Suprapubic skin (tissue), 3 donors: ENCODE results near the gene TMEM94.

Experiments used
- POLR2AphosphoS5 ChIP-seq, 3 donors: sonication (generic); formaldehyde crosslinking; IDR thresholded peaks; one replicate each; pipeline ENCODE4 v1.6.1; 2017; ENCODE audit warnings: antibody characterized with exemption in 3 of 3
- TF ChIP-seq, protein P1 (sequence below), 2 donors: fragments of 200-600 bp in 1 of 2; fragments of 450-650 bp in 1 of 2; sonication (generic) in 1 of 2; IDR thresholded peaks; one replicate each; pipeline ENCODE4 v1.5.1; 2016 to 2019; ENCODE audit warnings: antibody characterized with exemption in 2 of 2, mild to moderate bottlenecking in 1 of 2, moderate library complexity in 1 of 2

DNA sequence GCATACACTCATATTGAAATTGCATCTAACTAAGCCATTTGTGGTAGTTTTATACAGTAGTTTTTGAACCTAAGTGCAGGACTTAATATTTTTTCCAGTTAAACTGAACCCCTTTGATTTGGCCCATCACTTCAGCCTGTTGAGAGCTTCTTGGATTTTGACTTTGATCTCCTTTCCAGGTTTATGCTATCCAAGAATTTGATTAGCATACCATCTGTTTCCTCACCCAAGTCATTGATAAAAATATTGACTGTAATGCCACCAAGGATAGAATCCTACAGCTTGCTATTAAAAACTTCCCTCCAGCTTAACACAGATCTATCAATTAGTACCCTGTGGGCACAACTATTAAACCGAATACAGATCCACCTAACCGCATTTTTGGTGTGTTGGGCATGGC is 7.2 kb downstream of the TMEM94 start:
- TF ChIP-seq, protein P1, sequence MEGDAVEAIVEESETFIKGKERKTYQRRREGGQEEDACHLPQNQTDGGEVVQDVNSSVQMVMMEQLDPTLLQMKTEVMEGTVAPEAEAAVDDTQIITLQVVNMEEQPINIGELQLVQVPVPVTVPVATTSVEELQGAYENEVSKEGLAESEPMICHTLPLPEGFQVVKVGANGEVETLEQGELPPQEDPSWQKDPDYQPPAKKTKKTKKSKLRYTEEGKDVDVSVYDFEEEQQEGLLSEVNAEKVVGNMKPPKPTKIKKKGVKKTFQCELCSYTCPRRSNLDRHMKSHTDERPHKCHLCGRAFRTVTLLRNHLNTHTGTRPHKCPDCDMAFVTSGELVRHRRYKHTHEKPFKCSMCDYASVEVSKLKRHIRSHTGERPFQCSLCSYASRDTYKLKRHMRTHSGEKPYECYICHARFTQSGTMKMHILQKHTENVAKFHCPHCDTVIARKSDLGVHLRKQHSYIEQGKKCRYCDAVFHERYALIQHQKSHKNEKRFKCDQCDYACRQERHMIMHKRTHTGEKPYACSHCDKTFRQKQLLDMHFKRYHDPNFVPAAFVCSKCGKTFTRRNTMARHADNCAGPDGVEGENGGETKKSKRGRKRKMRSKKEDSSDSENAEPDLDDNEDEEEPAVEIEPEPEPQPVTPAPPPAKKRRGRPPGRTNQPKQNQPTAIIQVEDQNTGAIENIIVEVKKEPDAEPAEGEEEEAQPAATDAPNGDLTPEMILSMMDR (IDR thresholded peaks at IDR 0.05): no peak
- no peak for TF ChIP-seq POLR2AphosphoS5 (IDR thresholded peaks at IDR 0.05)
